ENCODE results near the gene HPF1. TPM values are rescaled to one million over a fixed set of nuclear protein-coding genes. Genes with fewer than 3 reads are reported as not detected.

HPF1 gene
- total and polyA plus RNA-seq, 4 donors: 8.7 to 15.7 (median 13.0) TPM

DNA sequence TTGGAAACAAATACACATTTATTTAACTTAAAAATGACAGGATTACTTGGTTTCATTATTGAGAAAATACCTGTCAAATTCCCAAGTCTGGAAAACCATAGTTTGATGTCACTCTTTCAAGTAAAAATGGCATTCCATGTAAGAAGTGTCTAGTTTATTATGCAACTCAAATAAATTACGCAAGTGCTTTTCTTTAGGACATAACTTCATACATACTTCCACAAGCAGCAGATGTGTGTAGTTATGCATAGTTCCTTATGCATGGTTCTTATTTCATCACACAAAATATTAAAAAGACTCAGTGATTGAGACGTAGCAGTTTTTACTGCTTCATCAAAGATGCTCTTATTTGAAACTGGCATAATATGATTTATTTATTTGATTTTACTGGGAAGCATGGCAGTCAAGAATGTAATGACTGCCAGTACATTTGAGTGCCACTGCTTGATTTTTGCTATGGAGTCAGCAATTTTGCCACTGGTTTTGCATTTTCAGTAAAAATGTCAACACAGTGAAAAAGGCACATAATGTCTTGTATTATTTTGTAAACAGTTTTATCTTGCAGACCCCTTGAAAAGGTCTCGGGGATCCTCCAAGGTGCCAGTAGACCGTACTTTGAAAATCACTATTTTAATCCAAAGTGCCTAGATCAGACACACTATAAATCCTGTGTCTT, 75.2 kb downstream of the HPF1 start:
- Histone ChIP-seq H3K4me1 (ENCODE audit: control insufficient read depth in 4 of 4, insufficient read depth in 4 of 4, low read length in 3 of 4) (no peaks in the 10 kb centered on the region), H3K36me3 (ENCODE audit: control insufficient read depth in 4 of 4, insufficient read depth in 3 of 4, low read depth in 1 of 4, low read length in 3 of 4) (peaks cover 0 to 2% (median under 1%) of the 10 kb centered on the region in 4 donors)

More for the DNA sequence above, 75.2 kb downstream of the HPF1 start:
- Histone ChIP-seq H3K27me3 (ENCODE audit: control insufficient read depth in 4 of 4, insufficient read depth in 4 of 4, low read length in 3 of 4) (no peaks in the 10 kb centered on the region), H3K27ac (ENCODE audit: low read depth in 1 of 2, low read length in 2 of 2) (no peak overlapping the region), H3K4me3 (ENCODE audit: low read depth in 1 of 3, low read length in 3 of 3) (no peak overlapping the region), H3K9me3 (ENCODE audit: control insufficient read depth in 4 of 4, low read length in 3 of 4) (no peaks in the 10 kb centered on the region), H3K9ac (ENCODE audit: low read depth in 1 of 2, low read length in 2 of 2) (no peak overlapping the region)
- DNase-seq (ENCODE audit: low spot score): no peak
- 93% methylated on average over 4 of the region's 4 CpGs for WGBS
- TF ChIP-seq RXRA (IDR thresholded peaks at IDR 0.05) (no peak), NR2F2 (IDR thresholded peaks at IDR 0.05) (no peak), FOXA2 (IDR thresholded peaks at IDR 0.05) (no peak), YY1 (IDR thresholded peaks at IDR 0.05) (no peak), TAF1 (conservative IDR thresholded peaks at IDR 0.05) (no peak), SP1 (IDR thresholded peaks at IDR 0.05) (no peak), GABPA (IDR thresholded peaks at IDR 0.05 in 1 of 2, conservative IDR thresholded peaks at IDR 0.05 in 1 of 2) (no peak), FOXA1 (IDR thresholded peaks at IDR 0.05) (no peak)
- TF ChIP-seq, protein P1, sequence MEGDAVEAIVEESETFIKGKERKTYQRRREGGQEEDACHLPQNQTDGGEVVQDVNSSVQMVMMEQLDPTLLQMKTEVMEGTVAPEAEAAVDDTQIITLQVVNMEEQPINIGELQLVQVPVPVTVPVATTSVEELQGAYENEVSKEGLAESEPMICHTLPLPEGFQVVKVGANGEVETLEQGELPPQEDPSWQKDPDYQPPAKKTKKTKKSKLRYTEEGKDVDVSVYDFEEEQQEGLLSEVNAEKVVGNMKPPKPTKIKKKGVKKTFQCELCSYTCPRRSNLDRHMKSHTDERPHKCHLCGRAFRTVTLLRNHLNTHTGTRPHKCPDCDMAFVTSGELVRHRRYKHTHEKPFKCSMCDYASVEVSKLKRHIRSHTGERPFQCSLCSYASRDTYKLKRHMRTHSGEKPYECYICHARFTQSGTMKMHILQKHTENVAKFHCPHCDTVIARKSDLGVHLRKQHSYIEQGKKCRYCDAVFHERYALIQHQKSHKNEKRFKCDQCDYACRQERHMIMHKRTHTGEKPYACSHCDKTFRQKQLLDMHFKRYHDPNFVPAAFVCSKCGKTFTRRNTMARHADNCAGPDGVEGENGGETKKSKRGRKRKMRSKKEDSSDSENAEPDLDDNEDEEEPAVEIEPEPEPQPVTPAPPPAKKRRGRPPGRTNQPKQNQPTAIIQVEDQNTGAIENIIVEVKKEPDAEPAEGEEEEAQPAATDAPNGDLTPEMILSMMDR (IDR thresholded peaks at IDR 0.05; ENCODE audit: low read depth, low read length, missing input control): no peak
- TF ChIP-seq, protein P2, sequence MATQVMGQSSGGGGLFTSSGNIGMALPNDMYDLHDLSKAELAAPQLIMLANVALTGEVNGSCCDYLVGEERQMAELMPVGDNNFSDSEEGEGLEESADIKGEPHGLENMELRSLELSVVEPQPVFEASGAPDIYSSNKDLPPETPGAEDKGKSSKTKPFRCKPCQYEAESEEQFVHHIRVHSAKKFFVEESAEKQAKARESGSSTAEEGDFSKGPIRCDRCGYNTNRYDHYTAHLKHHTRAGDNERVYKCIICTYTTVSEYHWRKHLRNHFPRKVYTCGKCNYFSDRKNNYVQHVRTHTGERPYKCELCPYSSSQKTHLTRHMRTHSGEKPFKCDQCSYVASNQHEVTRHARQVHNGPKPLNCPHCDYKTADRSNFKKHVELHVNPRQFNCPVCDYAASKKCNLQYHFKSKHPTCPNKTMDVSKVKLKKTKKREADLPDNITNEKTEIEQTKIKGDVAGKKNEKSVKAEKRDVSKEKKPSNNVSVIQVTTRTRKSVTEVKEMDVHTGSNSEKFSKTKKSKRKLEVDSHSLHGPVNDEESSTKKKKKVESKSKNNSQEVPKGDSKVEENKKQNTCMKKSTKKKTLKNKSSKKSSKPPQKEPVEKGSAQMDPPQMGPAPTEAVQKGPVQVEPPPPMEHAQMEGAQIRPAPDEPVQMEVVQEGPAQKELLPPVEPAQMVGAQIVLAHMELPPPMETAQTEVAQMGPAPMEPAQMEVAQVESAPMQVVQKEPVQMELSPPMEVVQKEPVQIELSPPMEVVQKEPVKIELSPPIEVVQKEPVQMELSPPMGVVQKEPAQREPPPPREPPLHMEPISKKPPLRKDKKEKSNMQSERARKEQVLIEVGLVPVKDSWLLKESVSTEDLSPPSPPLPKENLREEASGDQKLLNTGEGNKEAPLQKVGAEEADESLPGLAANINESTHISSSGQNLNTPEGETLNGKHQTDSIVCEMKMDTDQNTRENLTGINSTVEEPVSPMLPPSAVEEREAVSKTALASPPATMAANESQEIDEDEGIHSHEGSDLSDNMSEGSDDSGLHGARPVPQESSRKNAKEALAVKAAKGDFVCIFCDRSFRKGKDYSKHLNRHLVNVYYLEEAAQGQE (IDR thresholded peaks at IDR 0.05): no peak
- TF ChIP-seq, protein P3, sequence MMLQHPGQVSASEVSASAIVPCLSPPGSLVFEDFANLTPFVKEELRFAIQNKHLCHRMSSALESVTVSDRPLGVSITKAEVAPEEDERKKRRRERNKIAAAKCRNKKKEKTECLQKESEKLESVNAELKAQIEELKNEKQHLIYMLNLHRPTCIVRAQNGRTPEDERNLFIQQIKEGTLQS (IDR thresholded peaks at IDR 0.05): no peak
- TF ChIP-seq, protein P4, sequence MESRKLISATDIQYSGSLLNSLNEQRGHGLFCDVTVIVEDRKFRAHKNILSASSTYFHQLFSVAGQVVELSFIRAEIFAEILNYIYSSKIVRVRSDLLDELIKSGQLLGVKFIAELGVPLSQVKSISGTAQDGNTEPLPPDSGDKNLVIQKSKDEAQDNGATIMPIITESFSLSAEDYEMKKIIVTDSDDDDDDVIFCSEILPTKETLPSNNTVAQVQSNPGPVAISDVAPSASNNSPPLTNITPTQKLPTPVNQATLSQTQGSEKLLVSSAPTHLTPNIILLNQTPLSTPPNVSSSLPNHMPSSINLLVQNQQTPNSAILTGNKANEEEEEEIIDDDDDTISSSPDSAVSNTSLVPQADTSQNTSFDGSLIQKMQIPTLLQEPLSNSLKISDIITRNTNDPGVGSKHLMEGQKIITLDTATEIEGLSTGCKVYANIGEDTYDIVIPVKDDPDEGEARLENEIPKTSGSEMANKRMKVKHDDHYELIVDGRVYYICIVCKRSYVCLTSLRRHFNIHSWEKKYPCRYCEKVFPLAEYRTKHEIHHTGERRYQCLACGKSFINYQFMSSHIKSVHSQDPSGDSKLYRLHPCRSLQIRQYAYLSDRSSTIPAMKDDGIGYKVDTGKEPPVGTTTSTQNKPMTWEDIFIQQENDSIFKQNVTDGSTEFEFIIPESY (IDR thresholded peaks at IDR 0.05): no peak

Other genes with a start within 250 kb of the HPF1 start
- gene NEK1, start 145.4 kb downstream of the HPF1 start, total RNA-seq: 10 to 100 TPM in 1 of 2 donors, 1 to 10 TPM in 1; 4.0 to 10.2 TPM
- 1 to 10 TPM; 1.8 to 6.6 TPM for gene NEK1, start 145.4 kb downstream of the HPF1 start, polyA plus RNA-seq
- gene CLCN3, start 137.4 kb downstream of the HPF1 start, total RNA-seq: 10 to 100 TPM; 33.4 to 58.6 TPM
- 10 to 100 TPM in 1 of 2 donors, 1 to 10 TPM in 1; 9.5 to 11.7 TPM for gene CLCN3, start 137.4 kb downstream of the HPF1 start, polyA plus RNA-seq

Measured in liver (tissue), 9 donors.